T-helper 22 cell (primary cell): ENCODE data around the gene TMEM239.
"Not testable (repeated sequence)": the region's sequence is repeated elsewhere in the genome, so short reads cannot be mapped to it uniquely, and the experiment has no call there.

Experiments
- DNase-seq: peaks from one replicate; pipeline ENCODE4 v3.0.0-alpha.2; 2020; ENCODE audit warnings: low read depth

The TMEM239 gene

DNA sequence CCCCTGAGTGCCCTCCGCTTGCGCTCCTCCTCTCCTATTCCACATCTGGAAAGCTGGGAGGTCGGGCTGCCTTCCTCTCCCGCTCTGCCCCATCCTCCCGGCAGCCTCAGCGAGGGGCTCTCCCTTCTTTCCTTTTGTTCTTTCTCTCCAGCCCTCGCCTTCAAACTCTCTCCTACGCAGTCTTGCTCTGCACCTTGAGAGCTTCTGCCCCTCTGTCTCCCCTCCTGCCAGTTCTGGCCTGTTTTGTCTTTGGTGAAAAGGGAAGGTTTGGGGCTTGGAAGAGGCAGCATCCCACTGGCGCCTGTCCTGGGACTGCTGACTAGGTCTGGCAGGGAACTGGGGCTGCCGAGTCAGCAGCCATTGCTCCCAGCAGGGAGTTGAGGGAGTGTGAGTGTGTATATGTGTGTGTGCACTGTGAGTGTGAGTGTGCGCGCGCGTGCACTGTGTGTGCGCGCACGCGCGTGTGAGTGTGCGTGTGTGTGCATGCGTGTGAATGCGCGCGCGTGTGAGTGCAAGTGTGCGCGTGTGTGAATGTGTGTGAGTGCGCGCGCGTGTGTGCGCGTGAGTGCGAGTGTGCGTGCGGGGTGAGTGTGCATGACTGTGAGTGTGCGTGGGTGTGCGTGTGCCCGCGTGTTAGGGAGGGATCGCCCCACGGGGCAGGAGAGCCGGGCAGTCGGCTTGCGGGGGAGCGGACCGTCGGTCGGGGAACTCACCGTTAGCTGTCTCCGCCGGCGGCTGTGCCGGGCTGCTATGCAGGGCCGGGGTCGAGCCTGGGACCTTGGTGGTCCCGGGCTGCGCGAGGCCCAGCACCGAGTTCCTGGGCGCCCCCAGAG, 16.3 kb upstream of the TMEM239 start:
- DNase-seq = no peak

DNA sequence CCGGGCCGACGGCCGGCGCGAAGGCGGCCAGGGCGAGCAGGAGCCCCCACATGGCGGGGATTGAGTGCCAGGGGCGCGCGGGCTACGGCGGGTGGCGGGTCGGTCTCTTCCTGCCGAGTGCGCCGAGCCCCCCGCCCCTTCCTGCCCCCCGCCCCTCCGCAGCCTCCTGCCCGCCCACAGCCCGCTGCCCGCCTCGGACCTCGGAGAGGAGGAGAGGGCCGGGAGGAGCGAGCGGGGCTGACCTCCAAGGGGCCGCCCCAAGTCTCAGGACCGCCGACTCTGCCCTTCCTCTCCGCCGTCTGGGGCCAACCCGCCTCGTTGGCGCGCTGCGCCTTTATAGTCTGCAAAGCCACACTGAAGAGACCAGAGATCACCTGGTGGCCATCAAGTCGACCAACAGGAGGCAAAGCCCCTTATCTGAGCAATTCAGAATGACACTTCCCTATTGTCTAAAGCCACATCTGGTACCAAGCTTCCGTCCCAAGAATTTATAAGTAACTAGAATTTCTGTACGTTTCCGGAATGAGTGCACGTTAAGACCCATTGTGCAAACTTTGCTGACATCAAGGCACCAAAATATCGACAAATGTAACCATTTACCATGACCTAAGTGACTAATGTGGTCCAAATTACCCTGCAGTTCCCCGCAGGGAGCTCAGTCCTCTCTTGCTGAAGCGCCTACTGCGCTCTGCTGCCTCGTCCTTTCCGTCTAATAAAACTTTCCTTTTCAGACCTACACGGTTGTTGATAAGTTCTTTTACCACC, 15.5 kb upstream of the TMEM239 start, which contains the start of gene CPXM1:
Gene CPXM1 (minus strand): TSS at position 107 of the 765 bp plus-strand sequence. CDS start 55 bp downstream, at position 52.
- no peak for DNase-seq

DNA sequence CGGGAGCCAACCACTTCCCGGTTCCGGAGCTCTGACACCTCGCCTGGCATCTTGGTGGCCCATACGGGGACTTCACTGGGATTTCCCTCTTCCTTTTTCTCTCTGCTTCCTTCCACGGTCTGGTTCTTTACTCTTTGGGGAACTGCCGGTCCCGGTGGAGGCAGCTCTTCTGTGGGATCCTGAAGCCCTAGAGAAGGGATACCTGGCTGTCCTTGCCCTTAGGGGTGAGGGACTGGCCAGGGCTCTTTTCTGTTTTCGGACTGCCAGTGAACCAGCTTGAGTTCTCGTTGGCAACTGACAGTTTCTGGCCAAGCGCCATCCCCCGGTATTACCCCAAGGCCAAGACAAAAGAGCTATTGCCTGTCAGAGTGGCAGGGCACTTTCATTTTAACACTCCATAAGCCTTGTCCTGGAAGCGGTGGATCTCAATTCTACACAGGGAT, 14.9 kb upstream of the TMEM239 start:
- DNase-seq = no peak

DNA sequence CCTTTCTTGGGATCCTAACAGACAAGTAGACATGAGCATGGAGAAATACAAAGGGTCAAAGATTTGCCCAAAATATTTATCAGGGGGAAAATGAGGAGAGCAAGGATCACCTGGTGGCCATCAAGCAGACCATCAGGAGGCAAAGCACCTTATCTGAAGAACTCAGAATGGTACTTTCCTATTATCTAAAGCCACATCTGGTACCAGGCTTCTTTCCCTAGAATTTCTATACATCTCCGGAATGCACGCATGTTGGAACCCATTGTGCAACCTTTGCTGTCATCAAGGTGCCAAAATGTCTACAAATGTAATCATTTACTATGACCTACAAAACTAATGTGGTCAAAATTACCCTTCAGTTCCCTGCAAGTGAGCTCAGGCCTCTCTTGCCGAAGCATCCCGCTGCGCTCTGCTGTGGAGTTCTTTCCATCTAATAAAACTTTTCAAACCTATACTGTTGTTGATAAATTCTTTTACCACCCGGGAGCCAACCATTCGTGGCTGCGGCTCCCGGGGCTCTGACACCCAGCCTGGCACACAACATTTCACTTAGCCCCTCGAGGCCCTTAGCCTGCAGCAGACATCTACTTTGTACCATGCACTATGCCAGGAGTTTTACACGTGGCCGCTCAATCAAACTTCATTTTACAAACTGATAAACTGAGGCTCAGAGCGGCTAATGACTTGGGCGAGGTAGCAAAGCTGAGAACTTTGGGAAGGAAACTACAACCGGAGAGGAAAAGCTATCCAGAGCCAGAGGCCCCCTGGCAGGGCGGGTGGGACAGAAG, 11.9 kb upstream of the TMEM239 start:
- DNase-seq = no peak

DNA sequence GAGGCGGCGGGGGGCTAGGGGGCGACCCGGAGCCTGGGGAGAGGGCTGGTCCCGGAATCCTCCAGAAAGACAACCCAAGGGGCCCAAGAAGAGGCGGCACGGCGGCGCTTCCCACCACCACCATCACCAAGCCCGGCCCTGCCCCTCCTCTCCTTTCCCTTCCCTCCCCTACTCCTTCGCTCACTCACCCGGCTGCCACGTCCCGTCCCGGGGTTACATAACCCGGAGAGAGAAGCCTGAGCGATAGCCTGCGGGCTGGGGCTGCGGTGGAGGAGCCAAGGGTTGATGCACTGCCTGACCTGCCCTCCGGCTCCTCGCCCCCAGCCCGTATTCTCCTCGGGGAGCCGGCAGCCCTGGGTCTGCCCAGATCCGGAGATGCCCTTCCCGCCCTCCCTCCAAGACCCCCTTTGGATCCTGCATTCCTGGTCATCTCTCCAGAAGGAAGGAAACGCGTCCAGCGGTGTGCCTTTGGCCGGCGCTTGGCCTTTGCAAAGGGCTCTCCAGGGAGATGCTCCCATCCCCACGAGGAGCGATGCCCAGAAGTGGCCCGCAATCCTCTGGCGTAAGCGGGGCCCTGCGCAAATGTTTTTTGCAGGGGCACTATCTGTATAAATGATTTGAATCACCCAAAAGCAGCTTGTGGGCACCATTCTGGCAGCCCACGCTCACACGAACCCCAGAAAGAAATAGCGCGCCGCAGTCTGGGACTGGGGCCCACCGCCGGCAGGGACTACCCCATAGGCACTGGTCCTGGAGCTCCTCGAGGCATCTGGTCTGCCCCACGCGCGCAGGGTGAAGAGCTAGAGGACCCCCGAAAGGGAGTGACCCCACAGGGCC, 11.1 kb upstream of the TMEM239 start:
- DNase-seq = no peak

DNA sequence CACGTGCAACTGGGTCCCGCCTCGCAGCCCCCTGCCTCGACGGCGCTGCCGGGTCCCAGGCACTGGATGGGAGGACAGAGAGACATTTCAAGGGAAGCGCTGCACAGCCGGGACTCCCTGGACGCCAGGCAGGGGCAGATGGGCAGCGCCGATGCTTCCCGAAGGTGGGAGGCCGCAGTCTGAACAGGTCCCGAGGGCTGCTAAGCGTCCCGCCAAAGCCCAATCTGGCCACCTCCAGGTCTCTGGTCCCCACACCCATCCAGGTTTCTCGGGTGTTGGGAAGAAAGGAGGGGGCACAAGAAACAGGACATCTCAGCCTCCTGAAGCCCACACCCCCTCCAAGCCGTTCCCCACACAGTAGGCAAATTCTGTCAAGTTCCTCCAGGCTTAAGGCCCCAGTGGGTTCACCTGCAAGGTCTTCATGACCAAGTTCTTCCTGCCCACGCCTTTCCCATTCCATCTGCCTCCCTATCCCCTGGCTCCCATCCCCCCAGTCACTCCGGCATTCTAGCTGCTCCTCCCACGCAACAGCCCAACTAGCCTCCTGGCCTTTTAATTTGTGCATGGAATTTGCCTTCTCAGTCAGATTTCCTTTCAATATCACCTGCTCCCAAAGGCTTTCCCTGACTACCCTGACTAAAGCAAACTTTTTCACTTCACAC, 10.3 kb upstream of the TMEM239 start:
- no peak for DNase-seq

DNA sequence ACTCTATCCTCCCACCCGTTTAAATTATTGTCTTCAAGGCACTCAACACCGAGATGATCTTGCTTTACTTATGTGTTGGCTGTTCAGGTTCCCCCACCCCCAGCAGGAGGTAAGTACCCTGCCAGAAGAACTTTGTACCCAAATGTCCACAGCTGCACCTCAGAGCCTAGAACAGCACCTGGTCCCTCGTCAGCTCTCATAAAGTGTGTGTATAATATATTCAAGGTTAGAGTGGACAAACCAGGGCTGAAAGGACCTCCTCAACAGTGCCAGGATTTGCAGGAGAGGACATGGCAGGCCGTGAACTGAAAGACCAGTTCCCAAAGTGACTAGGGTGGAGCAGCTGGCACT, 9.8 kb upstream of the TMEM239 start:
- no peak for DNase-seq

DNA sequence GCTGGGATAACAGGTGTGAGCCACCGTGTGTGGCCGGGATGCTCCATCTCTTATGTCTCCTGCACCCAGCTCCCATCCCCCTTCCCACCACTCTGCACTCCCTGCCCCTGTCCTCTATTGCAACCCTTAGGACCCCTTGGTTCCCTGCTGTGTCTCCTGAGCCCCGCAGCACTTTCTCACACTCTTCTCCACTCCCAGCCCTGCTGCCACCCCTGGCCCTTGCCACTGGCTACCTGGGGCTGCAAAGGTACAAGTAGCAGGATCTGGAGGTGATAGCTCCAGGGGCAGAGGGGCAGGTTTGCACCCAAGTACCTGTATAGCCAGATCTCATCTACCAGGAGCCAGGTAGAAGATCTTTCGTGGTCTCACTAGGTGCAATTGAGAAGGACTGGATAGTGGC, 9.1 kb upstream of the TMEM239 start:
- no peak for DNase-seq

DNA sequence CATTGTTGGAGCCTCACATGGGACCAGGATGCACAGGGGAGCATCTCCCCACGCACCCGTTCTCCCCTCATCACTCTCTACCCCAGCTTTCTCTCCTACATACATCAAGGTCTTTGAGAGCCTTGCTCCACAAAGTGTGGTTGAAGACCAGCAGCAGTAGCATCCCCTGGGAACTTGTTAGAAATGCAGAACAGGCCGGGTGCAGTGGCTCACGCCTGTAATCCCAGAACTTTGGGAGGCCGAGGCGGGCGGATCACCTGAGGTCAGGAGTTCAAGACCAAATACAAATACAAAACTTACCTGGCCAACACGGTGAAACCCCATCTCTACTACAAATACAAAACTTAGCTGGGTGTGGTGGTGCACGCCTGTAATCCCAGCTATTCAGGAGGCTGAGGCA, 8.2 kb upstream of the TMEM239 start:
- DNase-seq = not testable (repeated sequence)

DNA sequence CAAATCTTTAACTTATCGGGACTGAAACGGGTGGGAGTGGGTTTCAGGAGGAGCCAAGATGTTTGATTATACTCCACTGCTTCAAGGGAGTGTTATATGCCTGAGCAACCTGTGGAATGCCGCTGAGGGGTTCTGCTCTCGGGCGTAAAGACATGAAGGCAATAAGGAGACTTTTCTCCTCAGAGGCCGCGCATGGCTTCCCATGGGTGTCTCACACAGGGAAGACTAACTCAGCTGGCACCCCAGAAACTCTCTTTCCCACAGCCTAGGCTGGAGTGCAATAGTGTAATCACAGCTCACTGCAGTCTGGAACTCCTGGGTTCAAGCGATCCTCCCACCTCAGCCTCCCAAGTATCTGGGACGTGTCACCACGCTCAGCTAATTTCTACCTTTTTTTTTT, 6.5 kb upstream of the TMEM239 start:
- no peak for DNase-seq

DNA sequence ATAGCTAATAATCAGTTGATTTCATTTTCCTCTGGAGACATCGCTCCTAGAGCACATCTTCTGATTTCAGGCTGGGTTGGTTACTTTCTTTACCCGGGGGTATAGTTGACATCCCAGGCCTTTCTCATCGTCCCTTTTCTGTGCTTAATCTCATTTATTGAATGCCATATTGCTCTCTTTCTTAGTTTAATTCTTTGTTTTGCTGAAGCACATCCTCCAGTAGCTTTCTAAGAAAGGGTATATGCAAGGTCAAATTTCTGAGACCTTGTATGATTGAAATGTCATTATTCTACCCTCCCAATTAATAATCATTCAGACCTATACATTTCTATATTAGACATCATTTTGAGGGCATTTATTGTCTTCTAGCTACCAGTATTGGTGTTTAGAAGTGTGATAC, 4.0 kb upstream of the TMEM239 start:
- DNase-seq = no peak

DNA sequence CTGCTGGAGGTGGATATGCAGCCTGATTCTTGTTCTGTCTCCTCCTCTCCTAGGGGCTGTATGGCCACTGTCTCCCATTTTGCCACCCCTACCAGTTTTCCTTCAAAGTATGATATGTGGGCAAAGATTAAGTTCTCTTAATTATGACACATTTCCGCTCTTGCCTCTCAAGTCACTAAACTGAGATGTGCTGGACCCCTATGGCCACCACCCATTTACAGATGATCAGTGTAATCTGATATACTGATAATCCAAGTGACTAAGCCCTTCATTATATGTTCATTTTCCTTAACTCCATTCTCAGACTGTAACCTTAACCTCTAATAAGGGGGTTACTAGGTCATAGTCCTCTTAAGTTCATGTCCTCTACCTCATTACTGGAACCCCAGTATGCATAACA, 2.1 kb upstream of the TMEM239 start:
- no peak for DNase-seq

DNA sequence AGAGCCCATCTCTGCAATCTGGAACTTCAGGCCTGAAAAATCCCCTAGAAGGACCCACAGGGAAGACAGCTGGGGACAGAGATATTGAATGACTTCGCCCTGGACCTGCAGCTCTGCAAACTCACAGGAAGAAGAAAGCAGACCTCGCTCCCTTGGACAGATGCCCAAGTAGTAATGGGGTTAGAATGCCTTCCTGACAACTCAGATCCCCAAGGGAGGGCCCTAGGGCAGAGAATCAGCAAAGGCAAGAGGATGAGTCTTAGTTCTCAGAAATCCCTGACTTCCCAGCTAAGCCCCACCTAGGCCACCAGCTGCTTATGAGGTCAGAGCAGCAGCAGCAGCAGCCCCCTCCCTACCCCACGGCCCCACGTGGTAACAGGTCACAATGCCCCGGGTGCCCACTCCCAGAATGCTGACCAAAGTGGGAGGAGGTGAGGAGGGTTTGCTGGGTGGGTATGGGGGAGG, 1.5 kb upstream of the TMEM239 start, which contains the start of gene C20orf141:
Gene C20orf141 (plus strand): TSS at position 401 of the 465 bp plus-strand sequence. CDS start 198 bp downstream, outside the sequence.
- DNase-seq = no peak

DNA sequence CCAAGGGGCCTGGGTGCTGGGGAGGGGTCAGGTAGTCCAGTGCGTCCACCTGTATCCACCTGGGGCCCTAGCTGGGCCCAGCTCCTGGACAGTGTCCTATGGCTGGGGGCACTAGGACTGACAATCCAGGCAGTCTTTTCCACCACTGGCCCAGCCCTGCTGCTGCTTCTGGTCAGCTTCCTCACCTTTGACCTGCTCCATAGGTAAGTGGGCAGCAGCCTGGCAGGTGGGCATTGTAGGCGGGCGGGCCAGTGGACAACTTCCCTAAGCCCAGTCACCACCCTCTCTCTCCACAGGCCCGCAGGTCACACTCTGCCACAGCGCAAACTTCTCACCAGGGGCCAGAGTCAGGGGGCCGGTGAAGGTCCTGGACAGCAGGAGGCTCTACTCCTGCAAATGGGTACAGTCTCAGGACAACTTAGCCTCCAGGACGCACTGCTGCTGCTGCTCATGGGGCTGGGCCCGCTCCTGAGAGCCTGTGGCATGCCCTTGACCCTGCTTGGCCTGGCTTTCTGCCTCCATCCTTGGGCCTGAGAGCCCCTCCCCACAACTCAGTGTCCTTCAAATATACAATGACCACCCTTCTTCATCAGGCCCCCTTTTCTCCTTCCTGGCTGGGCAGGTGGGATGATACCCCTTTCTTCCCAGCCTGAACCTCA, 793 bp upstream of the TMEM239 start:
- no peak for DNase-seq

DNA sequence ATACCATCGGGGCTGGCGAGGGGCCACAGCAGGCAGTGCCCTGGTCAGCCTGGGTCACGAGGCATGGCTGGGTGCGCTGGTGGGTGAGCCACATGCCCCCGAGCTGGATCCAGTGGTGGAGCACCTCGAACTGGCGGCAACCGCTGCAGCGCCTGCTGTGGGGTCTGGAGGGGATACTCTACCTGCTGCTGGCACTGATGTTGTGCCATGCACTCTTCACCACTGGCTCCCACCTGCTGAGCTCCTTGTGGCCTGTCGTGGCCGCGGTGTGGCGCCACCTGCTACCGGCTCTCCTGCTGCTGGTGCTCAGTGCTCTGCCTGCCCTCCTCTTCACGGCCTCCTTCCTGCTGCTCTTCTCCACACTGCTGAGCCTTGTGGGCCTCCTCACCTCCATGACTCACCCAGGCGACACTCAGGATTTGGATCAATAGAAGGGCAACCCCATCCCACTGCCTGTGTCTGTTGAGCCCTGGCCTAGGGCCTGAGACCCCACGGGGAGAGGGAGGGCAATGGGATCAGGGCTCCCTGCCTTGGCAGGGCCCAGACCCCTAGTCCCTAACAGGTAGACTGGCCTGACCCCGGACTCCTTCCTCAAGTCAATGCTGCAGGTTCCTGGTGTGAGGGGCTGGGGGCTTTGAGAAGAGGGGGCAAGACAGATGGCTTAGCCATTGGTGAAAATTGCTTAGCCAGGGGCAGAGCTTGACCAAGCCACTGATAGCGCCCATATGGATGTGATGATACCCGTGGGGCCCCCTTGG, 598 bp downstream of the TMEM239 start:
- no peak for DNase-seq

DNA sequence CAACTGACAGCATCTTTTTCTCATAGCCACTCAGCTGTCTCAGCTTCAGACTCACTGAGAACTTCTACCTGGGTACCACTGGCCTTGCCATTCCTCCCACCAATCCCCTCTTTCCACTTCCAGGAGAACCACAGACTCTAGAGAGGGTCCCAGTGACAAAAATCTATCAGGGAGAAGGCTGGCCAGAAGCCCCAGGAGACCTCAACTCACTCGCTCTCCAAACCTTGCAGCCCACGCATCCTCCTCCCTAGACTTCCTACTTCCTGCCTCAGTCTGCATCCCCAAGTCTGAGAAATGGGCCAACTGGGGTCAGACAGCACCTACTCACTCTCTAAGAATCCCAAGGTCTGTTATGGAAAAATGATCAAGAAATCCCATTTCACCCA, 1.2 kb downstream of the TMEM239 start:
- DNase-seq = no peak

DNA sequence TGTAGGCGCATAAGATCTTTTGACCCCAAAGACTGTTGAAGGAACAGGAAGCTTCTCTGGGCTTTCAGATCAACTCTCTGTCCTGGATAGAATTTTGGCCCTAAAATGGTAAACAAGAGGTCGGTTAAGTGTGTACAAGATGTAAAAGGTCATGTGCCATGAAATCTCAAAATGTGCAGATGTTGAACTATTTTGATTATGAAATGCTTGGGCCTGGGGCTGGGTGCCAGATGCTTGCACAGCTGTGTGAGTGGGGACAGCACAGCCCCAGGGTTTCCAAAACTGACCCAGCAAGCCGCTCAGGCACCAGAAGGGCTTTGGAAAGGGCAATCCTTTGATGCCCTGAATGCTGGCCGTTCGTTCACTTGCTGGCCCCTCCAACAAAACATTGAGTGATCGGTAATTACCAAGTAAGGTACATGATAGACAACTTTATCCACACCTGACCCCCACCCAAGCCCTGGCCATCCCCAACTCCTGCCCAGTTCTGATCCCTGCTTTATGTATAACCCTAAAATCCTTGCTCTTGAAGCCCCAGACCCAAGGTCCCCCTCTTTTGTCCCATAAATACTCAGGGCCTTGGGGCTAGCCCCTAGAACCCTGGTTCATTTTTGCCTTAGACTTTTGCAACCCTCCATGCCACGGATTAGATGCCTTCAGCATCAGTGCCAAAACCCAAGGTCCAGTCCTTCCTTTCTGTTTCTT, 1.9 kb downstream of the TMEM239 start:
- no peak for DNase-seq

DNA sequence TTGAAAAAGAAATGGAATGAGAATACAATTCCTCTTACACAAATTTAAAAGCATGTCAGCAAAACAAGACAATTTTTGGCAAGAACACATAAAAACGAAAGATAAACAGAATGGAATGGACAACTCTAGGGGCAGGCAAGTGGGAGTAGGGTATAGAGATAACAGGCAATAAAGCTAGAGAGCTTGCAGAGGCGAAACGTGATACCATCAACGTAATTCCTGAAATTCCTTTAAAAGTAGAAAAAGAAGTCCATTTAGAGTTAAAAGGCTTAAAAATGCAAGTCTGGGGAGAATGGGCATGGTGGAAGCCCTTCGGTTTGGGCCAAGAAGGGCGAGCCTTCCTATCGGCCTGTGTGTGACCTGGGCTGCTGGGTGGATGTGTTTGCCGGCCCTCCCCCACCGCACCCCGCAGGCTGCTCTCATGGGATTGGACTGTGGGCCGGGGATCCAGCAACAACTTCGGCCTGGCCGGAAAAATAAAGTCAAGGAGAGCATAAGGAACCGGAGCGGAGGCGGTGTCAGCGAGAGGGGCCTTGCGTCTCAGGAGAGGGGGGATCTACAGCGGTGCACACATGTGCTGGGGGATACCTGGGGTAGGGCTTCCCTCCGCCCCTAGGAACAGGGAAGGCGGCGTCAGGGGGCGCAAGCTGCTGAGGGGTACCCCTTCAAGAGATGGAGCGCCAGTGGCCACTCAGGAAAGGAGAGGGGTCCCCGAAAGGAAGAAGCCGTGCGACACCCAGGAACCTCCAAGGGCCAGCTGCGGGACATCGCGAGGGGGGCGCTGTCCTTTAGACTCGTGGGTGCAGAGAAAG, 4.1 kb downstream of the TMEM239 start:
- DNase-seq = no peak
